Loucy (cell line): Measurements from ENCODE around the gene PCDHGA11.
"Not testable (repeated sequence)": the region's sequence is repeated elsewhere in the genome, so short reads cannot be mapped to it uniquely, and the experiment has no call there.

Experiments
- H2AFZ ChIP-seq: fragments of 200-600 bp; sonication (generic); 2 replicates; pipeline ENCODE4 v1.6.0; 2016; ENCODE audit warnings: antibody characterized with exemption, mild to moderate bottlenecking, low read length, moderate library complexity
- H3F3A ChIP-seq: fragments of 200-600 bp; 2 replicates; pipeline ENCODE4 v1.6.0; 2016; ENCODE audit warnings: antibody characterized with exemption, low read depth, mild to moderate bottlenecking
- H3K27me3 ChIP-seq: fragments of 200-600 bp; sonication (generic); 2 replicates; pipeline ENCODE4 v1.6.1; 2014; ENCODE audit warnings: low read length, mild to moderate bottlenecking; ENCODE audit not compliant: insufficient read depth, poor library complexity, severe bottlenecking
- H3K36me3 ChIP-seq: fragments of 200-600 bp; sonication (generic); 2 replicates; pipeline ENCODE4 v1.6.1; 2016; ENCODE audit warnings: low read length; ENCODE audit not compliant: insufficient read depth
- H3K4me1 ChIP-seq: fragments of 200-600 bp; sonication (generic); 2 replicates; pipeline ENCODE4 v1.5.1; 2014; ENCODE audit warnings: low read length, mild to moderate bottlenecking; ENCODE audit not compliant: insufficient read depth, poor library complexity, severe bottlenecking
- H3K4me2 ChIP-seq: fragments of 200-600 bp; sonication (generic); 2 replicates; pipeline ENCODE4 v1.6.0; 2014; ENCODE audit warnings: antibody characterized with exemption, low read length, low read depth, mild to moderate bottlenecking; ENCODE audit not compliant: poor library complexity, severe bottlenecking
- H3K4me3 ChIP-seq: fragments of 200-600 bp; sonication (generic); 2 replicates; pipeline ENCODE4 v1.5.1; 2014; ENCODE audit warnings: low read length, mild to moderate bottlenecking, mixed read lengths; ENCODE audit not compliant: poor library complexity, severe bottlenecking
- H3K79me2 ChIP-seq: fragments of 200-600 bp; sonication (generic); 2 replicates; pipeline ENCODE4 v1.6.1; 2014; ENCODE audit warnings: low read length; ENCODE audit not compliant: insufficient read depth
- H3K9ac ChIP-seq: fragments of 200-600 bp; sonication (generic); 2 replicates; pipeline ENCODE4 v1.6.0; 2014; ENCODE audit warnings: mild to moderate bottlenecking, low read depth, low read length, moderate library complexity; ENCODE audit not compliant: poor library complexity, severe bottlenecking
- H3K9me2 ChIP-seq: fragments of 200-600 bp; sonication (generic); replicated peaks from 2 replicates; pipeline ENCODE4 v1.6.1; 2016; ENCODE audit warnings: low read depth, low read length, mixed read lengths
- H3K9me3 ChIP-seq: fragments of 200-600 bp; sonication (generic); 2 replicates; pipeline ENCODE4 v1.6.1; 2014; ENCODE audit warnings: mild to moderate bottlenecking, antibody characterized with exemption, low read length, low read depth; ENCODE audit not compliant: insufficient read depth
- H4K20me1 ChIP-seq: fragments of 200-600 bp; sonication (generic); 2 replicates; pipeline ENCODE4 v1.6.0; 2014; ENCODE audit warnings: antibody characterized with exemption, low read length, mild to moderate bottlenecking; ENCODE audit not compliant: insufficient read depth, poor library complexity, severe bottlenecking
- CTCF ChIP-seq: fragments of 200-600 bp; sonication (generic); conservative IDR thresholded peaks from 2 replicates; pipeline ENCODE4 v1.5.1; 2014; ENCODE audit warnings: mild to moderate bottlenecking, antibody characterized with exemption, low read length
- EZH2phosphoT487 ChIP-seq: fragments of 200-600 bp; IDR thresholded peaks from 2 replicates; pipeline ENCODE4 v1.6.1; 2018; ENCODE audit warnings: antibody characterized with exemption, mild to moderate bottlenecking, moderate library complexity, borderline replicate concordance

Gene PCDHGA11

DNA sequence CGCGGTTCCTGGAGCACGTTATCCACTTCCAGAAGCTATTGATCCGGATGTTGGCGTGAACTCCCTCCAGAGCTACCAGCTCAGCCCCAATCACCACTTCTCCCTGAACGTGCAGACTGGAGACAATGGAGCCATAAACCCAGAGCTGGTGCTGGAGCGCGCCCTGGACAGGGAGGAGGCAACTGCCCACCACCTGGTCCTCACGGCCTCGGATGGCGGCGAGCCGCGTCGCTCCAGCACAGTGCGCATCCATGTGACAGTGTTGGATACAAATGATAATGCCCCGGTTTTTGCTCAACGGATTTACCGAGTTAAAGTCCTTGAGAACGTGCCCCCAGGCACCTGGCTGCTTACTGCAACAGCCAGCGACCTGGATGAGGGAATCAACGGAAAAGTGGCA, 17.5 kb upstream of the PCDHGA11 start:
- H3K4me3 ChIP-seq = no peak overlapping the region
- no peaks in the 10 kb centered on the region for H3K27me3 ChIP-seq
- H3K4me2 ChIP-seq = no peak overlapping the region
- H3K9me3 ChIP-seq = no peaks in the 10 kb centered on the region
- H2AFZ ChIP-seq = no peak overlapping the region
- TF ChIP-seq CTCF = no peak
- no peak for TF ChIP-seq EZH2phosphoT487
- no peaks in the 10 kb centered on the region for H3K79me2 ChIP-seq
- no peaks in the 10 kb centered on the region for H3K9me2 ChIP-seq
- no peaks in the 10 kb centered on the region for H3K4me1 ChIP-seq
- H3K36me3 ChIP-seq = no peaks in the 10 kb centered on the region
- H3F3A ChIP-seq = no peaks in the 10 kb centered on the region
- no peak overlapping the region for H3K9ac ChIP-seq
- no peaks in the 10 kb centered on the region for H4K20me1 ChIP-seq

GRCh38 chr5:141407790-141408505, 12.9 kb upstream of the PCDHGA11 start, which contains the start of gene PCDHGB6:
Gene PCDHGB6, plus strand, starts transcription at chr5:141408021. Its CDS starts 182 bp downstream, at chr5:141408203.
- H3K4me1 ChIP-seq, H4K20me1 ChIP-seq, H3K79me2 ChIP-seq, H3K27me3 ChIP-seq, H3F3A ChIP-seq, H3K36me3 ChIP-seq, H3K4me2 ChIP-seq, H3K9me3 ChIP-seq, H3K9ac ChIP-seq, H2AFZ ChIP-seq, H3K4me3 ChIP-seq, H3K9me2 ChIP-seq: not testable (repeated sequence)

- H3K79me2 ChIP-seq = no peaks in the 10 kb centered on the region
- H4K20me1 ChIP-seq = no peaks in the 10 kb centered on the region
- H3F3A ChIP-seq = no peaks in the 10 kb centered on the region
- no peak overlapping the region for H2AFZ ChIP-seq
- no peak overlapping the region for H3K9ac ChIP-seq
- TF ChIP-seq CTCF (no peak), EZH2phosphoT487 (no peak)
- H3K9me2 ChIP-seq = no peaks in the 10 kb centered on the region
- H3K4me3 ChIP-seq = no peak overlapping the region
- H3K27me3 ChIP-seq = no peaks in the 10 kb centered on the region
- no peaks in the 10 kb centered on the region for H3K9me3 ChIP-seq
- no peaks in the 10 kb centered on the region for H3K36me3 ChIP-seq
- no peak overlapping the region for H3K4me2 ChIP-seq
- H3K4me1 ChIP-seq = no peaks in the 10 kb centered on the region
Observed at GRCh38 chr5:141409598-141410306, 11.1 kb upstream of the PCDHGA11 start.
